CD4-positive, alpha-beta T cell treated with Interferon alpha-2 for 1 hour (primary cell): ENCODE data around the gene PDE10A.

ENCODE experiments used
- DNase-seq, 2 donors: peaks; one replicate each; pipeline ENCODE4 v3.0.0-alpha.2; 2020 to 2022

The PDE10A gene

DNA sequence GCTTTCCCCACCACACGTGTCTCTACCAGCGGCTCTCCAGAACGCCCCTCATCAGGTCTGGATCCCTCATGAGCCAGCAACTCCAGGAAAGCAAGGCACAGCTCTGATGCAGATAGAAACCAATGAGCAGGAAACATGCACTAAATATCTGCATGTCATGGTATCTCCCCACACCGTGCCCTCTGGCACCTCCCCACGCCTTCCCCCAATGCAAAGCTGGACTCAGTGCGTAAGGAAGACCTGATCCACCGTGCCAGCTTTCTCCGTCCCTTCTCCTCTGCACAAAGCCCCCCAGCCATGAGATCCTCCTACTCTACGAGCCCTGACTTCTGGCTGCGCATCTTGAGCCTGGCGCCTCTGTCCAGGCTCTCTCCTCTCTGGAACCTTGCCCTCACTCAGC, 9.4 kb downstream of the PDE10A start:
- DNase-seq = no peak

DNA sequence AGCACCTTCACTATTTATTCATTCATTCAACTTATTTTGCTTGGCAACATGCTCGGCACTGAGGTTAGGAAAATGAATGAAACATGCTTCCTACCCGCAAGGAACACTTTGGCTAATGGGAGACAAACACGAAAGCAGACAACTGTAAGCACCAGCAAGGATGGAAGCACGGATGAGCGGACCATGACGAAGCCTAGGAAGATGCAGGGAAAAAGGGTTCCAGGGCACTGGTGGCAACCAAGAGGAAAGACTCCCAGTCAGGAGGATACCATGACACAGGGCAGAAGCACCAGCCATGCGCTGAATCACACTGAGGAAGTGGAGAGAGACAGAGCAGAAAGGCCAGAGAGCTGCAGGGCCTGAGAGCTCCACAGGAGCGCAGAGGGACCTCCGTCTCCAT, 9.8 kb downstream of the PDE10A start:
- no peak for DNase-seq

DNA sequence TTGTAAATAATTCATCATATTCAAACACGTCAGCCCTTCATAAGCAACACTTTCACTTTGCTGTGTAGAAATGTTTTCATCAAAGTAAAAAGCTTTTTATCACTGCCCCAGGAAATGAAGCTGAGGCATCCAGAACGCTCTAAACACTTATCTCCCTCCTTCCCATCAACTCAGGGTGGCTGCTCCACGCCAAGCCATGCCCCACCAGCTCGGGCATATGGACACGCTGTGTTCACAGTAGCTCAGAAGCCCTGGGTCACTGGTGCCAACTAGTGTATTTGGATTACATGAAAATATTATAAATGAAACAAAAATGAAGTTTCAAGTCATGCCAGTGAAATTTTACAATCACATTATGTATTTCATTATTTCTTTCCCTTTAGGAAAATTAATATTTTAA, 10.3 kb downstream of the PDE10A start:
- no peak for DNase-seq

DNA sequence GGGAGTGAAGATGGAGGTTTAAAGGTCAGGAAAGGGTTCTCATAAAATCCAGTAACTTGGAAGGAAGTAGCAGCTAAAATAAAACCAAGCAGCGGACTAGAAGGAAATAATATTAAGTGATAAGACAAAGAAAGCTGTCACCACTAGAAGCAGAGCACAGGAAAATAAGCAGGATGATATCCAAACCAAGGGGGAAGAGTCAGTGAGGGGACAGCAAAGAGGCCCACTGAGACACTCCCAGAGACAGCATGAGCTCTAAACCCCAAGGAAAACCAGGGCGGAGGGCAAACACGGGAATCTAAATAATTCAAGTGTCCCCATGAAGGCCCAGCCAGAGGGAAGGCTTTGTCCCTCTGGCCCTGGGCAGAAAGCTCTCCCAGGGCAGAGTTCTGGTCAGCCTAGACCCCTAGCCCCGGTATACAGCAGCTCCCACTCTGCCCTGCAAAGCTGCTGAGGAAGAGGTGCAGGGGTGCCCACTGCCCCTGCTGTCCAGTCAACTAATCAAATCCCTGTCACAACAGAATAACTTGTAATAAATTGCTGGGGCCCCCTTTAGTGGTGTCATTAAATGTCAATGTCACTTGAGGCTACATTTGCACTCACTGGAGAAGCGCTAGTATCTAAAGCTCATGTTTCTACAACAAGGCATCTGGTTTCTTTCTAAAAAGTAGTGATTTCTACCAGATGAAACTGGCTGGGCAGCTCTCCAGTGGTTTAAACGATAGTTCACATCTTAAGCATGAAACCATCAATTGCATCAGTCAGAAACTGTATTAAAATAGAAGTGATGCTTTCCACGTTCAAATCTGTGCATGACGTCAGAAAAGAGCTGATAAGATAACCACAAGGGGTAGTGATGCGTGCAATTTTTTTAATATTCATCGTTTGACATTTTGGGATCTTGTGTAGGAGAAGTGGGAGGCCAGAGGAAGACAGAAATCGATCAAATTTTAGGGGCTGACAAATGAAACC, 13.6 kb downstream of the PDE10A start:
- no peak for DNase-seq

DNA sequence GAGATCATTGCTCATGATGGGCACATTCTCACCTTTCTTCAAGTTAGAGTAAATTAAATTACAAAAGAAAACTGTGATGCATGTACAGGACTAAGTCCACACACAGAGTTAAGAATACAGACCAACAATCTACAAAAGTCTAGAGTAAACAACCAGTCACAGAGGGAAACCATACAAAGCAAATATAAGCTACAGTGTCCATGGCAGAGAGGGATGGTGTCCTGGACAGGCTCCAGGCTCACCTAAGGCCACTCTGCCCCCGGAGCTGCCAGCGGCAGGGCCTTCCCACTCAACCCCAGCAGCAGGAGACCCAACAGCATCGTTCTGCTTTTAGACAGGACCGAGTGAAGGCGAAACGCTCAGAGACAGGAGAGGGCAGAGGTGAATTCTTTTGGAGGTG, 16.0 kb downstream of the PDE10A start:
- DNase-seq = no peak

DNA sequence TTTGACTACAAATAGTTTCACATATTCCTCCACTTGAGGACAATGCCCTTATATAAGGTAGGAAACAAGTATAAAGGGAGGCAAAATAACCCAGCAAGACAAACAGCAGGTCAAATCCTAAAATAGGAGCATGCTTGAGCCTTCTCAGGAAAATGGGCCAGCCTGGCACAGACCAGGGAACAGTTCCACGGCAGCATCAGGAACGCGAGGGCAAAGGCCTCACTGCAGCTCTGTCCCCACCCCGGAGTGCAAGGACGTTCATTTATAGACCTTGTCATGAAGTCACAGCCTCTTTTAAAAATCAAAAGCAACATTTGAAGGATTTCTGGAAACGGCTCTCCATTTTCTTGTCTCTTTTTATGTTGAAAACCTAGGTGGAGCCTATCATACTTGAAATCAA, 17.1 kb downstream of the PDE10A start:
- DNase-seq = no peak

DNA sequence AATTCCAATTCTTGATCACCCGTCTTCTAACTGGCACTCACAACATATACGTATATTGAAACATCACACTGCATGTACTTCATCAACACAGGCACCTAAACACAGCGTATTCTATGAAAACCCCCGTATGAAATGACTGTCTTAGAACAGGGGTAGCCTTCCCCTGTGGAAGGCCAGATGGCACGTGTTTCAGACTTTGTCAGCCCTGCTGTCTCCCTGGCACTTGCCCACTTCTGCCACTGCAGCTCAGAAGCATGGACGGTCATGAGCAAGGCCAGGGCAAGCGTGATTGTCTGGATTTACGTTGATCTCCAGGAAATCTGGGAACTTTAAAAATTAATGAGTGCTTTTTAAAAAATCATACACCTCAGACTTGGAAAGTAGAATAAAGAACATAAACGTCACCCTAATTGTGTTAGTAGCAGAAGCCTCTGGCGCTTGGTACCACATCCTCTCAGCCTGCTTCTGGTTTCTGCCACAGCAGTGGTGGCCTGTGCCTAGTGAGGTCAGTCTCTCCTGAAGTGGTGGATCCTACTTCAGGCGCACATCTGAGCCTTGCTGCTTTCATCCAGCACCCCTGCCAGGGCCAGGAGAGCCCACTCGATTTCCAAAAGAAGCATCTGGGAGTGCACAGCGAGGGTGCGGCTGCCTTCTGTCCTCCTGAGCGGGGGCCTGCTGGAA, 18.3 kb downstream of the PDE10A start:
- DNase-seq = no peak

DNA sequence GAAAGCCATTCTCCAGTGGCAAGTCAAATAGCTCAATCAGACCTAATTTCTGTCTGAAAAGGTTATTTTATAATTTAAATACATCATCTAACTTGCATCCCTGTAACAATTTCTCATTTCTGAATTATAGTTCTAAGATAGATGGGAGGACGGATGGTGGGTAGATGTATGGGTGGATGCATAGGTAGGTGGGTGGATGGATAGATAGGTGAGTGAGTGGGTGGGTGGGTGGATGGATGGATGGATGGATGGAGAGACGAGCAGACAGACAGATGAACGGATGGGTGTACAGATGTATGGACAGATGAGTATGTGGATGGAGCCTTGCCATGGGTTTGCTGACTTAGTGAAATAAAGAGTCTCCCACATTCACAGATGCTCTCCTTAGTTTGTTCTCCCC, 20.0 kb downstream of the PDE10A start:
- no peak for DNase-seq

DNA sequence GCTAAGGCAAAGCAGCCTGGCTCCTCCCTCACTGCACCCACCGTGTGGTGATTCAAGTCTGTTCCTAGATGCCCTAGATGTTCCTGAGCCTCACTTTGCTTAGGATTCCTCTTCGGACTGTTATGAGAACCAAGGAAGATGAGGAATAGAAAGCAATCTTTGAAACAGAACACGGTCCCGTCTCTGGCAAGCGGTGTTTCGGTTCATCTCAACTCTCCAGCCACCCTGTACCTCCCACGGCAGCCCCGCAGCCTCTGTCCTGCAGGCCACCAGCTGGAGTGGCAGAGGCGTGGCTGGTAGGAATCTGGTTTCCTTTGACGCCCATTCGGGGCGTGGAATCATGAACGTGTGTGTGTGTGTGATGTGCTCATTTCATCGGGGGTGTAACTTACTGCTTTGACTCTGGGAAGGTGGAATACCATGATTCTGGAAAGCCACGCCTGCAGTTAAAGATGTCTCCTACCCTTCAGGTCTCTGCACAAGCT, 21.3 kb downstream of the PDE10A start:
- DNase-seq = no peak

DNA sequence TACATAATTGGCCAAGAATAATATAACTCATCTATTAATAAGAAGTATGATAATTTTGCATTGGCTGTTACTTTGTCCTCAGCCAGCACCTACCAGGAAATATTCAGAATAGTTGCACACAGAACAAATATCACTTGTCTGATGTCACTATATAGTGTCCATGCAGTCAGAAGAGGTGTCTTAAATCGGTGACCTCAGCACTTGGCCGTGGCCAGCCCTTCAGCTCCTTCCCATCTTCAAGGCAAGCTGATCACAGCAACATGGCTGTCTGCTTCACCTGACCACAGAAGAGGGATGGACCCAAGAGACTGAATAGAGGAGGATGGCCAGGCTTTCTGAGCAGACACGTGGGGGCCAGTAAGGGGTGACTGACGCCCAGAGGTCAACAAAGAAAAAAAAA, 22.2 kb downstream of the PDE10A start:
- DNase-seq = no peak

DNA sequence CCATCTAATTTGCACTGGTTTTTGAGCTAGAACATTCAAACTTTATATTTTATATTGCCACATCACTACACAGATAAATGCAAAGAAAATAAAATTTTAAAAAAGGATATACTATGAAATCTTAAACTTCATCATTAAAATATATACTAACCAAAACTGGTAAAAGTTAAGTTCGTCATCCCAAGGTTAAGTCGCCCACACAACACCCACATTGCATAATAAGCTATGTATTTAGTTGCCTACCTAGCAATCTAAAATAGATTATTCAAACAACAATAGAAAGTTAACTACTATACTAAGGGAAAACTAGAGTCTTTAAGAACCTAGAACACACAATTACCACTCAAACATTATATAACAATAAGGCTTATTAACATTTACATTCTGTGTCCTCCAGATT, 24.5 kb downstream of the PDE10A start:
- DNase-seq = no peak

DNA sequence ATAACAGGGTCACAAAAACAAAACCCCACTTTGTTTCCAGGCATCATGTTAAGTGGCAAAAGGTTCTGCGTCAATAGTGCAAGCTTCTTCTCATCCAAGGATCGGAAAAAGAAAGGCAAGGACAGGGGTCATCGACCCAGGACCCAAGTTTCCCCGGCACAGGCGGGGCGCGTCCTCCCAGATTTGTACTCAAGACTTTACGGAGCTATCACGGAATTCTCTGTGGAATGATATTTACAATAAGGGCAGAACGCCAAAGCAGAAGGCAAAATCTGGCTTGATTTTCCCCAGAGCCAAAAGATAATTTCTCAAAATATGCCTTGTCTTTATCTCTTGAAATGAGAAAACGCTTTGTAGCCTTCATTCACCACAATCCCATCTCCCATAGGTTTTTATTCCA, 25.5 kb downstream of the PDE10A start:
- DNase-seq = no peak

DNA sequence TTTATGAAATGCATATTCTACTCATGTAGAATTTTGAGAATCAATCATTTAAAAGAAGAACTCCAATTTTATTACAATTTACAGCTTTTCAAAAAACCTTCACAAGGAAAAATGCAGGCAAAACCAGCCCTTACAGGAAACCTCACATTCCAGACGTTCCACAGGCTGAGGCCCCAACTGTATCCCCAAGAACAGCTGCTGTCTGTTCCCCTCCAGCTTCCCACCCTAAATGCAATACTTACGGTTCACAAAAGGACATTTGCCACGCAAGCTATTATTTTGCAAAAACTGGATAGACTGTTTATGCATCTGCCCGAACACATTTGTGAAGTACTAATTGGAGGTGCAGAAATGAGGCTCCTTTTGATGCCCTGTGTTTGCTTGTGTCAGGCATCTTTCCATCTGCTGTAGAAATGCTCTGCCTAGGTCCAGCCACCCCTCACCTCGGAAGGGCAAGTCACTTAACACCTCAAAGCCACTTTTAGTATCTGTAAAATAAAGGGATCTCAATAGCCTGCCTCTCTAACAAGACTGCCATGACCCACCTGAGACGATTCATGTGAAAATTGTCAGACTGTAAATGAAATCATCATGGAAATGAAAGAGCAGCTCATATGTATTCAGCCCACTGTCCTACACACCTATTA, 26.5 kb downstream of the PDE10A start:
- DNase-seq = no peak

DNA sequence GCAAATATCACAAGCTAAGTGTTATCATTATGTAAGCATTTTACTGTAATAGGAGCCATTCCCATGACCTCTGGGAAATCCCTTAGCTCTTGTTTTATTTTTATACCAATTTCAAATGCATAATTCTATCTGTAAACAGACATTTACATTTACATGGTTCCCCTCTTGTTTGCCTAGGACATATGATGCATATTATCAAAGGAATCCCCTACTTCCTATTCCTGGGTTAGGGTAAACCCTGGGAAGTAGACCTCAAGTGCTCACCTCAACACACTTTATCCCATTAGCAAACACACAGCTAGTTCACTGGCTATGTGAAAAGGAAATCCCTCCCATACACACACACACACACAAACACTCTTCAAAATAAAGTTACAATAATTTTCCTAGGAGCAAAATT, 27.1 kb downstream of the PDE10A start:
- no peak for DNase-seq

DNA sequence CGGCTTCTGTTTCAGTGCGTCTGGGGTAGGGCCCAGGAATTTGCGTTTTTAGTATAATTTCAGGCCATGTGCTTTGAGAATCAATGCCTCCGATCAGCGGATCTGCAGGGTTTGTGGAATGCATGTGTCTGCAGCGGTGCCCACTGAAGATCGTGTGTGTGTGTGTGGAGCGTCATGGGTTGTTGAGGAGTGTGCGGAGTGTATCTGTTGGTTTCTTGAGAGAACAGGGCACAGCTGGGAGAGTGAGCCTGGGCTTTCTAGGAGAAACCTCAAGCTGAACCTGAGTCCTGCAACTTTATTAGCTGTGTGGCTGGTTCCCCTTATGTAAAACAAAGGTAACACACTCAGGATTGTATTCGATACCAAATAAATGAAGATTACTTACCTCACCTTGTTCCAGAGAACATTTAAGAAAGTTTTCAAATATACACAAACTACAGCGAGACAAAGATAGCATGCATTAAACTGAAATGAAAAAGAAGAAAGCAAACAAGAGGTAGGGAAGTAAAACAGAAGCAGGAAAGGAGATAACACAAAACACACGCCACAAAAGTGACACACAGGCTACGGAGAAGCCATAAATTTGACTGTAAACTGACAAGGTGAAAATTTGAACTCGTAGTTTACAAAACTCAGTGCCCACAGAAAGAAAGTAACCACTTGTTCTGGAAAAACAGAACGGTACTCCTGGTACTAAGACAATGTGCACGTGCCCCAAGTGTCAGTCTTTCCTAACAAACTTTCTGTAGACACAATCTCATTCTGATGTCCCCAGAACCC, 28.8 kb downstream of the PDE10A start:
- no peak for DNase-seq

DNA sequence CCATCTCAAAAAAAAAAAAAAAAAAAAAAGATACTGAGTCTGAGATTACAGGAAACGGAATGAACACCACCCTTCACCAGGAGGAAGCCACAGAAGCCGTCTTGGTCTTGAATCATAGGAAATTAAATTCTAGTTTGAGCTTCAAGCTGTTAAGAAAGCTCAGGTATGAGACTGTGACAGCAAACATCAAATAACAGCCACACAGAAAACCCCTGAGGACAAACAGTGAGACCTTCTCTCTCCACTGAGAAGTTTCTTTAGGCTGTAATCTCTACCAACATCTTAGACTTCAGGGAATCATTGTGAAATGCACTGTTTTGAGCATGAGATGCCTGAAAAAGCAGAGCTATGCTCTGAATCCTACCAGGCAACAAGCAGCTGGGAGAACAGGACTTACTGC, 30.8 kb downstream of the PDE10A start:
- no peak for DNase-seq

DNA sequence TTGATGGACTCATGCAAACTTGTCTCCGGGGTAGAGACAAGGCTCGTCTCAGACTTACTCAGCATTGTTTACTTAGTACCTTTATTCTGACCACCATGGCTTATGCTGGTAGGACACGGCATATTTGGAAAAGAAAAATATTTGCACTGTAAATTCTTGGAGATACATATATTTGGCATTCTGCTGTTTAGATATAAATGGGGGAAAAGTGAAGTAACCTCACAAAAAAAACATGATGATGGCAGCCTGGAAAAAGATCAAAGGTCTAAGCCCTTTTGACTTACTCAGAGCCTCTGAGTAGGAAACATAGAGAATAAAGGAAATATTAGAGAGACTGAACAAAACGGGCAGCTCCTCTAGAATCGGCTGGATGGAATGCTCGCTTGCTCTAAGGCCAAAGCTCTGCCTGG, 32.5 kb downstream of the PDE10A start:
- DNase-seq = no peak

DNA sequence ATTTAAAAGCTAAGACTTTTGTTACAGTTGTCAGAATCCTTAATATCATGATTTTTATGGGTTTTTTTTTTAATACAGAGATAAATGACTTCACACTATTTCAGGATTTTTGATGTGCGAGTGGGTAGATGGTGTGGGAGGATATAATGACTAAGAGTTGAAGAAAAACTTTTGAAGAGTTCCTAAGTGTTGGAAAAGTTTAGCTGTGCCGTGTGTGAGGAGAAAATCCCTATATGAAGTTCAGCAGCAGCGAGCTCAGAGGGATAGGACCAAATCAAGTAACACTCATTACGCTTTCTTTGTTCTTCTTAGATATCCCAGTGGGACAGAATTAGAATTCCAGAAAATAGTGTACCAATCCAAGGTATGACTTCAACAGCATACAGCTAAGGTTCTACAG, 34.1 kb downstream of the PDE10A start:
- DNase-seq = no peak

DNA sequence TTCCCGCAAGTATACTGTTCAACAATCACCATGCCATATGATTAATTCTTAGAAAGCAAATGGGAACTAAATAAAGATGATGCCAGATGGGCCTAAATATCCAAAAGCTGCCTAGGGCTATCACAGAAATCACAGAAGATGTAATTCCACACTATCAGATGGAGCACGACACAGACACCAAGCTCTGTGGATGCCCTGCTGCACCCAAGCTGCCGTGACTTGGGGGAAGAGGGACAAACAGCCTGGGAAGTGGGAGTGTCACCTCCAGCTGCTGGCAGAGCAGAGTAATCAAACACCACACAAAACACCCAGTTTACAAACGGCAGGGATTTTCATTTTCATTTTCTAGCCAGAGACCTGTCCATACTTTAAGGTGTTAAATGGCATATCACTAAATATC, 35.7 kb downstream of the PDE10A start:
- no peak for DNase-seq

DNA sequence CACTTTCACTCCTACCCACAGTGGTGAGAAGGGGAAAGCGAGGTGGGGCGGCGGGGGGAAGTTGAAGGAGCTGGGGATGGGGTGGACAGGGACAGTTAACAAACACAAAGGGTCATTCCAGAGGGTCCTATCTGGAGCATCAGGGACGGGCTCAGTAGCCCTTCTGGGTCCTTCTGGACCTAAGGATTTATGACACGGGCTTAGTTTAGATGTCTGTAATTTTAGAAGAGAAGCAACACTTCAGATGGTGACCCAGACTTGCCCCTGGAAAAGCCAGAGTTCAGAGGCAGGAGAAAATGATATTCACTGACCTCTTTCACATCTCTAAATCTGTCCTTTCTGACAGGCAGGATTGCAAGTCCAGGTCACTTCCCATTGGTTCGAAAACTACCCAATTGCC, 36.3 kb downstream of the PDE10A start:
- DNase-seq = no peak

DNA sequence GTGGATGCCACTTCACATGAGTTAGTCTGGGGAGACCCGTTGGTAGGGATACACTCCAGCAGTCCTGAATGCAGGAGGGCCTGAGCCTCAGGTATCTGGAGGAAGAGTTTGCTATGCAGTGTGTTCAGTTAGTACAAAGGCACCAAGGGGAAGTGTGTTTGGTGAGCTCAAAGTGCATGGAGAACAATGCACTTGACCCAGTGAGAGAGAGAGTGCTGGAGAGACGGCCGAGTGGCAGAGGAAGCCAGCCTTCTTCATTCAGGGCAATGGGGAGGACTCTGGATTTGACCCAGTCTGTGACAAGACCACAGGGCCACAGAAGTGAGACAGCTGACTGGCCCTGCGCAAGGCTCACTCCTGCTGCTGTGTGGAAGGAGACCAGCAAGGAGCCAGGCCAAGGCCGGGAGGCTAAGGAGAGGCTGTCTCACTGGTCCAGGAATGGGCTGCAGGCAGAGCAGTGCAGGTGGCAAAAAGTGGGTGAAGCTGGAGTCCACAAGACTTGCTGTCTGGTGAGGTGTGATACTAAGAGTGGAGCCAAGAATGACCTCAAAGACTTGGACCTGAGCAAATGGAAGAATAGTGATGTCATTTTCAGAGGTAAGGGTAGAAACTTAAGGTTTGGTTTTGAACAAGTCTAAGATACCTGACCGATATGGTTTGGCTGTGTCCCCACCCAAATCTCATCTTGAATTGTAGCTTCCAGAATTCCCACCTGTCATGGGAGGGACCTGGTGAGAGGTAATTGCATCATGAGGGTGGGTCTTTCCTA, 38.0 kb downstream of the PDE10A start:
- no peak for DNase-seq

DNA sequence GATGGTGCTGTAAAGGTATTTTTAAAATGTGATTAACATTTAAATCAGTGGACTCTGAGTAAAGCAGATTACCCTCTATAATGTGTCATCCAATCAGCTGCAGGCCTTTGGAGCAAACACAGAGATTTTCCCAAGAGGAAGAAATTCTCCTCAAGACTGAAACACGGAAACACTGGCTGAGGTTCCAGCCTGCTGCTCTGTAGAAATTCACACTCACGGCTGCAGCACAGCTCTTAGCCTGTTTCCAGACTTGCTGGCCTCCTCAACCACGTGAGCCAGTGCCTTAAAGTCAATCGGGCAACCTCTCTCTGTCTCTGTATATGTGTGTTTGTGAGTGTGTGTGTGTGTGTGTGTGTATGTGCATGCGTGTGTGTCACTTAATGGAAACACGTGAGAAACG, 41.1 kb downstream of the PDE10A start:
- DNase-seq = no peak
